ENCODE measurements around the gene NPIPA7.
"Not testable (repeated sequence)": the region's sequence is repeated elsewhere in the genome, so short reads cannot be mapped to it uniquely, and the experiment has no call there.

Gene NPIPA7

DNA sequence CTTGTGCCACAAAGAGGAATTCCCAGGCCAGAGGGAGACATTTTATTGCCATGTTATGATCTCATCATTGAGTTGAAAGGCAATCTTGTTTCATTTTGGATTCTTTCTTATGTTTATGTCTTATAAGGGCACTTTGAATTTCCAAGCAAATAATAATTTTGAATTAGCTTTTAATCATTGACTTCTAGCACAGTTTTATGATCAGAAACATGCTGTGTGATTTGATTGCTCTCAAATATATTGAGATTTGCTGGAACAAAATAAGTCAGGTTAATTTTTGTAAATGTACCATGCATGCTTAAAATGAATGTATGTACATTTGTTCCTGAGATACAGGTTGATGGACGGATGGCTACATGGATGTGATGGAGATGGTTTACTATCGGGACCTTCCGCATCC lies at the start of gene NPIPA7:
TSS of gene NPIPA7 (plus strand) at position 301 of the 400 bp plus-strand sequence. CDS start 105 bp downstream, outside the sequence.
- H3K27me3 Mint-ChIP-seq (ENCODE audit: low read depth); H3K36me3 Mint-ChIP-seq (ENCODE audit: low read depth); H3K27ac Mint-ChIP-seq: not testable (repeated sequence)

GRCh38 chr16:16331466-16331865 lies 47.5 kb upstream of the NPIPA7 start:
- H3K27ac Mint-ChIP-seq; H3K36me3 Mint-ChIP-seq (ENCODE audit: low read depth); H3K4me3 Mint-ChIP-seq; H3K9me3 Mint-ChIP-seq; H3K4me1 Mint-ChIP-seq; H3K27me3 Mint-ChIP-seq (ENCODE audit: low read depth): not testable (repeated sequence)

More for the DNA sequence above, at the start of gene NPIPA7:
- not testable (repeated sequence) for H3K4me3 Mint-ChIP-seq, H3K4me1 Mint-ChIP-seq, H3K9me3 Mint-ChIP-seq

- H3K4me3 Mint-ChIP-seq; H3K4me1 Mint-ChIP-seq; H3K36me3 Mint-ChIP-seq (ENCODE audit: low read depth); H3K27ac Mint-ChIP-seq; H3K9me3 Mint-ChIP-seq; H3K27me3 Mint-ChIP-seq (ENCODE audit: low read depth): not testable (repeated sequence)
Measured at GRCh38 chr16:16357556-16357955, 21.4 kb upstream of the NPIPA7 start.

DNA sequence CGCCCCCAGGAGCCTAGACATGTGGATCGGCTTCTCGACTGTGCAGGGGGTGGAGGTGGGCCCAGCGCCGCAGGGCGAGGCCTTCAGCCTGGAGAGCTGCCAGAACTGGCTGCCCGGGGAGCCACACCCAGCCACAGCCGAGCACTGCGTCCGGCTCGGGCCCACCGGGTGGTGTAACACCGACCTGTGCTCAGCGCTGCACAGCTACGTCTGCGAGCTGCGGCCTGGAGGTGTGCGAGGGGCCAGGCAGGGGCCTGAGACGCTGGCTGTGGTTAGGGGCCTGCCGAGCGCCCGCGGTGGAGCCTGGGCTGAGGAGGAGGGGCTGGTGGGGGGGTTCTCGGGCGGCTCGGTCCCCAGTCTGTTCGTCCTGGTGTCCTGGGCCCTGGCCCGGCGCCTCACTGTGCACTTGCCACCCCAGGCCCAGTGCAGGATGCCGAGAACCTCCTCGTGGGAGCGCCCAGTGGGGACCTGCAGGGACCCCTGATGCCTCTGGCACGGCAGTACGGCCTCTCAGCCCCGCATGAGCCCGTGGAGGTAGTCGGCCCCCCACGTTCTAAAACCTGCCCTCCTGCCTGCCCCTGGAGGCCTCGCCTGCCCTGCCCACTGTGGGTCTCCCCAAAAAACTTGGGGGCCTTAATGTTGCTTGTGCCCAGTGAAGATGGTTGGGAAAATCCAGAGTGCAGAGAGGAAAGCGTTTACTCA lies 20.2 kb upstream of the NPIPA7 start:
- not testable (repeated sequence) for H3K4me3 Mint-ChIP-seq; H3K27me3 Mint-ChIP-seq (ENCODE audit: low read depth); H3K9me3 Mint-ChIP-seq; H3K36me3 Mint-ChIP-seq (ENCODE audit: low read depth); H3K27ac Mint-ChIP-seq; H3K4me1 Mint-ChIP-seq

DNA sequence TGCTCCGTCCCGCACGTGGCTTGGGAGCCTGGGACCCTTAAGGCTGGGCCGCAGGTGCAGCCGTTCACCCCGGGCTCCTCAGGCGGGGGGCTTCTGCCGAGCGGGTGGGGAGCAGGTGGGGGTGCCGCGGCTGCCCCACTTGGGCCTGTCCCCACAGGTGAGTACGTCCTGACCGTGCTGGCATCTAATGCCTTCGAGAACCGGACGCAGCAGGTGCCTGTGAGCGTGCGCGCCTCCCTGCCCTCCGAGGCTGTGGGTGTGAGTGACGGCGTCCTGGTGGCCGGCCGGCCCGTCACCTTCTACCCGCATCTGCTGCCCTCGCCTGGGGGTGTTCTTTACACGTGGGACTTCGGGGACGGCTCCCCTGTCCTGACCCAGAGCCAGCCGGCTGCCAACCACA lies 15.3 kb upstream of the NPIPA7 start:
- not testable (repeated sequence) for H3K4me3 Mint-ChIP-seq; H3K27ac Mint-ChIP-seq; H3K27me3 Mint-ChIP-seq (ENCODE audit: low read depth); H3K36me3 Mint-ChIP-seq (ENCODE audit: low read depth); H3K9me3 Mint-ChIP-seq; H3K4me1 Mint-ChIP-seq

- not testable (repeated sequence) for H3K4me1 Mint-ChIP-seq; H3K27me3 Mint-ChIP-seq (ENCODE audit: low read depth); H3K27ac Mint-ChIP-seq; H3K36me3 Mint-ChIP-seq (ENCODE audit: low read depth); H3K4me3 Mint-ChIP-seq; H3K9me3 Mint-ChIP-seq
Measured at GRCh38 chr16:16364100-16364499, 14.8 kb upstream of the NPIPA7 start.

GRCh38 chr16:16364701-16365100 lies 14.2 kb upstream of the NPIPA7 start:
- H3K9me3 Mint-ChIP-seq; H3K36me3 Mint-ChIP-seq (ENCODE audit: low read depth); H3K4me3 Mint-ChIP-seq; H3K27me3 Mint-ChIP-seq (ENCODE audit: low read depth); H3K27ac Mint-ChIP-seq; H3K4me1 Mint-ChIP-seq: not testable (repeated sequence)

- H3K4me1 Mint-ChIP-seq; H3K4me3 Mint-ChIP-seq; H3K27me3 Mint-ChIP-seq (ENCODE audit: low read depth); H3K27ac Mint-ChIP-seq; H3K36me3 Mint-ChIP-seq (ENCODE audit: low read depth); H3K9me3 Mint-ChIP-seq: not testable (repeated sequence)
Measured at GRCh38 chr16:16365319-16365718, 13.6 kb upstream of the NPIPA7 start.

DNA sequence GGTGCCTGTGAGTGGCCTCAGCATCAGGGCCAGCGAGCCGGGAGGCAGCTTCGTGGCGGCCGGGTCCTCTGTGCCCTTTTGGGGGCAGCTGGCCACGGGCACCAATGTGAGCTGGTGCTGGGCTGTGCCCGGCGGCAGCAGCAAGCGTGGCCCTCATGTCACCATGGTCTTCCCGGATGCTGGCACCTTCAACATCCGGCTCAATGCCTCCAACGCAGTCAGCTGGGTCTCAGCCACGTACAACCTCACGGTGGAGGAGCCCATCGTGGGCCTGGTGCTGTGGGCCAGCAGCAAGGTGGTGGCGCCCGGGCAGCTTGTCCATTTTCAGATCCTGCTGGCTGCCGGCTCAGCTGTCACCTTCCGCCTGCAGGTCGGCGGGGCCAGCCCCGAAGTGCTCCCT lies 13.1 kb upstream of the NPIPA7 start:
- H3K9me3 Mint-ChIP-seq; H3K4me3 Mint-ChIP-seq; H3K4me1 Mint-ChIP-seq; H3K27ac Mint-ChIP-seq; H3K27me3 Mint-ChIP-seq (ENCODE audit: low read depth); H3K36me3 Mint-ChIP-seq (ENCODE audit: low read depth): not testable (repeated sequence)

DNA sequence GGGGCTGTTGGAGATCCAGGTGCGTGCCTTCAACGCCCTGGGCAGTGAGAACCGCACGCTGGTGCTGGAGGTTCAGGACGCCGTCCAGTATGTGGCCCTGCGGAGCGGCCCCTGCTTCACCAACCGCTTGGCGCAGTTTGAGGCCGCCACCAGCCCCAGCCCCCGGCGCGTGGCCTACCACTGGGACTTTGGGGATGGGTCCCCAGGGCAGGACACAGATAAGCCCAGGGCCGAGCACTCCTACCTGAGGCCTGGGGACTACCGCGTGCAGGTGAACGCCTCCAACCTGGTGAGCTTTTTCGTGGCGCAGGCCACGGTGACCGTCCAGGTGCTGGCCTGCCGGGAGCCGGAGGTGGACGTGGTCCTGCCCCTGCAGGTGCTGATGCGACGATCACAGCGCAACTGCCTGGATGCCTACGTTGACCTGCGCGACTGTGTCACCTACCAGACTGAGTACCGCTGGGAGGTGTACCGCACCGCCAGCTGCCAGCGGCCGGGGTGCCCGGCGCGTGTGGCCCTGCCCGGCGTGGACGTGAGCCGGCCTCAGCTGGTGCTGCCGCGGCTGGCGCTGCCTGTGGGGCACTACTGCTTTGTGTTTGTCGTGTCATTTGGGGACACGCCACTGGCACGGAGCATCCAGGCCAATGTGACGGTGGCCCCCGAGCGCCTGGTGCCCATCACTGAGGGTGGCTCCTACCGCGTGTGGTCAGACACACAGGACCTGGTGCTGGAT lies 12.2 kb upstream of the NPIPA7 start:
- H3K4me1 Mint-ChIP-seq; H3K9me3 Mint-ChIP-seq; H3K27ac Mint-ChIP-seq; H3K4me3 Mint-ChIP-seq; H3K36me3 Mint-ChIP-seq (ENCODE audit: low read depth); H3K27me3 Mint-ChIP-seq (ENCODE audit: low read depth): not testable (repeated sequence)

- not testable (repeated sequence) for H3K27ac Mint-ChIP-seq, H3K9me3 Mint-ChIP-seq, H3K4me1 Mint-ChIP-seq
Measured at GRCh38 chr16:16367285-16367628, 11.7 kb upstream of the NPIPA7 start.

DNA sequence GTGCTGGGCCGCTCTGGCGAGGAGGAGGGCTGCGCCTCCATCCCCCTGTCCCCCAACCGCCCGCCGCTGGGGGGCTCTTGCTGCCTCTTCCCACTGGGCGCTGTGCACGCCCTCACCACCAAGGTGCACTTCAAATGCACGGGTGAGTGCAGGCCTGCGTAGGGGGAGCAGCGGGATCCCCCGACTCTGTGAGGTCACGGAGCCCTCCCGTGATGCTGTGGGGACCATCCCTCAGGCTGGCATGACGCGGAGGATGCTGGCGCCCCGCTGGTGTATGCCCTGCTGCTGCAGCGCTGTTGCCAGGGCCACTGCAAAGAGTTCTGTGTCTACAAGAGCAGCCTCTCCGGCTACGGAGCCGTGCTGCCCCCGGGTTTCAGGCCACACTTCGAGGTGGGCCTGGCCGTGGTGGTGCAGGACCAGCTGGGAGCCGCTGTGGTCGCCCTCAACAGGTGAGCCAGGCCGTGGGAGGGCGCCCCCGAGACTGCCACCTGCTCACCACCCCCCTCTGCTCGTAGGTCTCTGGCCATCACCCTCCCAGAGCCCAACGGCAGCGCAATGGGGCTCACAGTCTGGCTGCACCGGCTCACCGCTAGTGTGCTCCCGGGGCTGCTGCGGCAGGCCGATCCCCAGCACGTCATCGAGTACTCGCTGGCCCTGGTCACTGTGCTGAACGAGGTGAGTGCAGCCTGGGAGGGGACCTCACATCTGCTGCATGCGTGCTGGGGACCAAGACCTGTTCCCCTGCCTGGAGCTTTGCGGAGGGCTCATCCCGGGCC lies 9.7 kb upstream of the NPIPA7 start:
- H3K9me3 Mint-ChIP-seq; H3K4me3 Mint-ChIP-seq; H3K36me3 Mint-ChIP-seq (ENCODE audit: low read depth); H3K4me1 Mint-ChIP-seq; H3K27me3 Mint-ChIP-seq (ENCODE audit: low read depth); H3K27ac Mint-ChIP-seq: not testable (repeated sequence)

More at GRCh38 chr16:16367285-16367628, 11.7 kb upstream of the NPIPA7 start:
- not testable (repeated sequence) for H3K4me3 Mint-ChIP-seq; H3K36me3 Mint-ChIP-seq (ENCODE audit: low read depth); H3K27me3 Mint-ChIP-seq (ENCODE audit: low read depth)

- not testable (repeated sequence) for H3K36me3 Mint-ChIP-seq (ENCODE audit: low read depth); H3K27ac Mint-ChIP-seq; H3K4me1 Mint-ChIP-seq; H3K4me3 Mint-ChIP-seq; H3K9me3 Mint-ChIP-seq; H3K27me3 Mint-ChIP-seq (ENCODE audit: low read depth)
Measured at GRCh38 chr16:16371136-16371735, 7.7 kb upstream of the NPIPA7 start.

DNA sequence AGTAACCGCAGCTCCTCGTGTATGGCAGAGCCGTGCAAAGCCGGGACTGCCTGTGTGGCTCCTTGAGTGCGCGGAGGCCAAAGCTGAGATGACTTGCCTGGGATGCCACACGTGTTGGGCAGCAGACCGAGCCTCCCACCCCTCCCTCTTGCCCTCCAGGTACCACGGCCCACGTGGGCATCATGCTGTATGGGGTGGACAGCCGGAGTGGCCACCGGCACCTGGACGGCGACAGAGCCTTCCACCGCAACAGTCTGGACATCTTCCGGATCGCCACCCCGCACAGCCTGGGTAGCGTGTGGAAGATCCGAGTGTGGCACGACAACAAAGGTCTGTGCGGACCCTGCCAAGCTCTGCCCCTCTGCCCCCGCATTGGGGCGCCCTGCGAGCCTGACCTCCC lies 4.7 kb upstream of the NPIPA7 start:
- not testable (repeated sequence) for H3K4me1 Mint-ChIP-seq; H3K27me3 Mint-ChIP-seq (ENCODE audit: low read depth); H3K4me3 Mint-ChIP-seq; H3K9me3 Mint-ChIP-seq; H3K36me3 Mint-ChIP-seq (ENCODE audit: low read depth); H3K27ac Mint-ChIP-seq

- H3K27ac Mint-ChIP-seq; H3K4me1 Mint-ChIP-seq; H3K36me3 Mint-ChIP-seq (ENCODE audit: low read depth); H3K9me3 Mint-ChIP-seq; H3K4me3 Mint-ChIP-seq; H3K27me3 Mint-ChIP-seq (ENCODE audit: low read depth): not testable (repeated sequence)
Measured at GRCh38 chr16:16399685-16400084, 20.7 kb downstream of the NPIPA7 start.
